CD4-positive, alpha-beta T cell (primary cell): ENCODE results near the gene CDH22. TPM values are rescaled to one million over a fixed set of nuclear protein-coding genes. Genes with fewer than 3 reads are reported as not detected.
A peak's percentile ranks its signal among the peaks of the same experiment; 100 is the strongest.

Experiments used
- ATAC-seq: fragments of 200-7000 bp; cut with Tn5 transposase; one replicate; pipeline ENCODE4 v1.10.0; 2022; ENCODE audit warnings: mild to moderate bottlenecking; ENCODE audit not compliant: poor library complexity
- CTCF ChIA-PET: fragments of 350-600 bp; sonication (Branson Sonifier 250); formaldehyde crosslinking; loops from one replicate; lab custom pipeline; 2021; ENCODE audit warnings: antibody characterized with exemption, inconsistent platforms; lab: Charles Lee
- POLR2A ChIA-PET: fragments of 350-600 bp; sonication (Branson Sonifier 250); formaldehyde crosslinking; loops from one replicate; lab custom pipeline; 2021; ENCODE audit warnings: antibody characterized with exemption, inconsistent platforms; lab: Charles Lee
- DNase-seq, 14 experiments: peaks; one replicate each; pipeline ENCODE4 v3.0.0-alpha.2; 2013 to 2020; ENCODE audit warnings: mixed read lengths in 2 of 14
- H3K27ac ChIP-seq, 2 donors: one replicate each; pipeline versions ENCODE4 v1.5.1 to v1.7.0; 2013; ENCODE audit warnings: low read length in 2 of 2, low read depth in 1 of 2, mild to moderate bottlenecking in 1 of 2
- H3K27me3 ChIP-seq, 2 experiments: 1 replicate in 1 of 2; 2 replicates in 1 of 2; pipeline versions ENCODE4 v1.6.1 to v1.7.0; 2013; ENCODE audit warnings: low read length in 2 of 2, control low read depth in 1 of 2, mild to moderate bottlenecking in 1 of 2, moderate library complexity in 1 of 2; ENCODE audit not compliant: insufficient read depth in 2 of 2, control insufficient read depth in 1 of 2
- H3K36me3 ChIP-seq: one replicate; pipeline ENCODE4 v1.6.1; 2013; ENCODE audit warnings: low read length, control low read depth; ENCODE audit not compliant: insufficient read depth
- H3K4me1 ChIP-seq: one replicate; pipeline ENCODE4 v1.6.1; 2013; ENCODE audit warnings: low read length, control low read depth; ENCODE audit not compliant: insufficient read depth
- H3K4me3 ChIP-seq: one replicate; pipeline ENCODE4 v1.5.1; 2013; ENCODE audit warnings: mild to moderate bottlenecking, low read length, moderate library complexity
- H3K9me3 ChIP-seq, 2 experiments: 1 replicate in 1 of 2; 2 replicates in 1 of 2; pipeline versions ENCODE4 v1.6.1 to v1.7.0; 2013; ENCODE audit warnings: low read length in 2 of 2, mild to moderate bottlenecking in 2 of 2, control low read depth in 1 of 2, moderate library complexity in 1 of 2; ENCODE audit not compliant: control insufficient read depth in 1 of 2, insufficient read depth in 1 of 2
- H3K27ac Mint-ChIP-seq: one replicate; pipeline ENCODE4 v1.8.0; 2020; ENCODE audit warnings: mixed read lengths
- H3K27me3 Mint-ChIP-seq: one replicate; pipeline ENCODE4 v1.8.0; 2021; ENCODE audit warnings: mixed read lengths
- H3K36me3 Mint-ChIP-seq: one replicate; pipeline ENCODE4 v1.8.0; 2021; ENCODE audit warnings: low read depth, mixed read lengths
- H3K4me1 Mint-ChIP-seq: one replicate; pipeline ENCODE4 v1.8.0; 2021; ENCODE audit warnings: low read depth, mixed read lengths
- H3K4me3 Mint-ChIP-seq: one replicate; pipeline ENCODE4 v1.8.0; 2020; ENCODE audit warnings: mild to moderate bottlenecking, mixed read lengths
- H3K9me3 Mint-ChIP-seq: one replicate; pipeline ENCODE4 v1.8.0; 2020; ENCODE audit warnings: mixed read lengths
- intact Hi-C, 2 experiments: fragments of 100-400 bp; cut with DNase I in 1 of 2; cut with micrococcal nuclease in 1 of 2; formaldehyde crosslinking; loops; one replicate each; pipeline versions ENCODE4 v1.15.1 to v1.9.0; 2023 to 2025; cut with DNase I, micrococcal nuclease
- total RNA-seq, 174 experiments: library from RNA in 2 of 174; stranded (reverse) in 2 of 174; gene quantifications; one replicate each; pipeline ENCODE4 v1.2.3 and lab custom pipeline; 2021 to 2026
- TF ChIP-seq, protein P1 (sequence below): fragments of 200-600 bp; IDR thresholded peaks from one replicate; pipeline ENCODE4 v1.8.0; 2022; ENCODE audit warnings: antibody characterized with exemption, mild to moderate bottlenecking

Gene CDH22
- total RNA-seq, 2 experiments from 2014 or later = not detected

DNA sequence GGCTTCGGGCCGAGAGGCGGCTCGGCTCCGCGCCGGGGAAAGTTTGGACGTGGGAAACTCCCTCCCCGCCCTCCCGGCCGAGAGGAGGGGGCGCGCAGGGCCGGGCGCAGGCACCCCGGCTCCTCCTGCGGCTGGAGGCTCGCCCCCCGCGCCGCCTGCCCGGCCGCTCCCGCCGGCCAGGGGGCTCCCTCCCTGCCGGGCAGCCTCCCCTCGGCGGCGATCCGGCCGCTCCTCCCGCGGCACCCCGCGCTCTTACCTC, 370 bp downstream of the CDH22 start:
- peaks cover 28% of the 10 kb centered on the region for H3K4me1 ChIP-seq
- peaks cover 80% of the 10 kb centered on the region for H3K27me3 Mint-ChIP-seq
- H3K27me3 ChIP-seq = peaks cover 49 to 73% of the 10 kb centered on the region in 2 experiments
- no peaks in the 10 kb centered on the region for H3K9me3 Mint-ChIP-seq
- POLR2A ChIA-PET = no interaction called here
- H3K36me3 ChIP-seq = no peaks in the 10 kb centered on the region
- no peaks in the 10 kb centered on the region for H3K36me3 Mint-ChIP-seq
- DNase-seq = peak in 1 of 14 experiments; percentile 37
- no peak overlapping the region for H3K4me3 ChIP-seq
- no peak overlapping the region for H3K27ac ChIP-seq
- H3K27ac Mint-ChIP-seq = no peak overlapping the region
- intact Hi-C loops = loop anchor here (1.0 to 5.0 kb wide), 7 partner anchors 39 to 373 kb away; no protein-coding TSS in a partner anchor
- no peak overlapping the region for H3K4me3 Mint-ChIP-seq
- no peak for ATAC-seq
- TF ChIP-seq, protein P1, sequence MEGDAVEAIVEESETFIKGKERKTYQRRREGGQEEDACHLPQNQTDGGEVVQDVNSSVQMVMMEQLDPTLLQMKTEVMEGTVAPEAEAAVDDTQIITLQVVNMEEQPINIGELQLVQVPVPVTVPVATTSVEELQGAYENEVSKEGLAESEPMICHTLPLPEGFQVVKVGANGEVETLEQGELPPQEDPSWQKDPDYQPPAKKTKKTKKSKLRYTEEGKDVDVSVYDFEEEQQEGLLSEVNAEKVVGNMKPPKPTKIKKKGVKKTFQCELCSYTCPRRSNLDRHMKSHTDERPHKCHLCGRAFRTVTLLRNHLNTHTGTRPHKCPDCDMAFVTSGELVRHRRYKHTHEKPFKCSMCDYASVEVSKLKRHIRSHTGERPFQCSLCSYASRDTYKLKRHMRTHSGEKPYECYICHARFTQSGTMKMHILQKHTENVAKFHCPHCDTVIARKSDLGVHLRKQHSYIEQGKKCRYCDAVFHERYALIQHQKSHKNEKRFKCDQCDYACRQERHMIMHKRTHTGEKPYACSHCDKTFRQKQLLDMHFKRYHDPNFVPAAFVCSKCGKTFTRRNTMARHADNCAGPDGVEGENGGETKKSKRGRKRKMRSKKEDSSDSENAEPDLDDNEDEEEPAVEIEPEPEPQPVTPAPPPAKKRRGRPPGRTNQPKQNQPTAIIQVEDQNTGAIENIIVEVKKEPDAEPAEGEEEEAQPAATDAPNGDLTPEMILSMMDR = no peak
- CTCF ChIA-PET = interaction anchor here (2.0 kb wide), 1 partner anchor 41 kb away, joined by 20 read pairs; no protein-coding TSS in a partner anchor
- H3K9me3 ChIP-seq = no peaks in the 10 kb centered on the region
- H3K4me1 Mint-ChIP-seq = peaks cover 32% of the 10 kb centered on the region

DNA sequence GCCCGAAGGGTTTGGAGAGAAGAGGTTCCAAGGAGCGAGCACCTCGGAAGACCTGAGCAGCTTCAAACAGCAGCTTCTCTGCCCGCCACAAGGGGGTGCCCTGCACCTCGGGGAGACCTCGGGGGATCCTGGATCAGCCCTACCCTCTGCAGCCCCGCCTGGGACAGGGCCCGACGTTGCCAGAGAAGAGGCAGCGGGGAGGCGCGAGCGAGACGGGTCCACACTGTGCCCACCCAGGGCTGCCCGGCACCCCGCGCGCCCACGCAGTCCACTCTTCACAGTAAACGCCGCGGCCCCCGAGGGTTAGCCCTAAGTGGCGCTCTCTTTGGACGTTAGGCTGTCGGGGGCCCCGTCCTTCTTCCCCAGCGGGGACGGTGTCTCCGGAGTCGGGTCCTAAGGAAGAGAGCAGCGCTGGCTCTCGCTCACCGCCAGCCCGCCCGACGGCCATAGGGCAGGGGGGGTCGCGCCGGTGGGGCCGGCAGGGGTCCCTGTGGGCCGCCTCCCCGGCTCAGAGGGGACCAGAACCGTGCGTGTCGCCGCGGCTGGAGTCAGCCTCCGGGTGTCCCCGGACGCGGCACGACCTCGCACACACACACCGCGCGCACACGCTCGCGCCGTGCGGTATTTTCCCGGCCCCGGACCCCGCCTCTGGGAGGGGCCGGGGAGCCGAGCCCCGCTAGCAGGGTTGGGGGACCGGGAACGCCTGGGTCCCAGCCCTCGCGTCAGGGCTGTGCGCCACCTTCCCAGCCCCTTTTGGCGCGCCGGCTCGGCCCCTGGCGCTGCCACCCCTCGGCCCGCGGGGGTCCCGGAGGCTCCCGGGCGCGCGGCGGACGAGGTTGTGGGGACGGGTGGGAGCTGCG, 929 bp downstream of the CDH22 start:
- Mint-ChIP-seq H3K27me3 (peaks cover 83% of the 10 kb centered on the region), H3K4me3 (peak overlapping the region; percentile 65), H3K9me3 (no peaks in the 10 kb centered on the region), H3K36me3 (no peaks in the 10 kb centered on the region), H3K4me1 (peaks cover 31% of the 10 kb centered on the region), H3K27ac (no peak overlapping the region)
- intact Hi-C loops = loop anchor here (1.0 to 5.0 kb wide), 7 partner anchors 40 to 374 kb away; no protein-coding TSS in a partner anchor
- peaks cover 46 to 67% of the 10 kb centered on the region in 2 experiments for H3K27me3 ChIP-seq
- H3K36me3 ChIP-seq = no peaks in the 10 kb centered on the region
- peak overlapping the region; percentile 37 for H3K4me3 ChIP-seq
- H3K4me1 ChIP-seq = peaks cover 22% of the 10 kb centered on the region
- DNase-seq (peak; percentile 56 to 88 (median 68)), ATAC-seq (peak; percentile 84)
- ChIA-PET POLR2A (interaction anchor here (0.9 to 1.0 kb wide), 2 partner anchors 99 to 131 kb away, joined by 3 to 6 read pairs; partner anchors contain the start of gene ELMO2), CTCF (interaction anchor here (0.6 to 2.0 kb wide), 15 partner anchors 8 to 132 kb away, joined by 3 to 20 read pairs (median 4); partner anchors contain the start of gene ELMO2)
- no peaks in the 10 kb centered on the region for H3K9me3 ChIP-seq
- TF ChIP-seq, protein P1 = peak; percentile 77
- H3K27ac ChIP-seq = no peak overlapping the region

DNA sequence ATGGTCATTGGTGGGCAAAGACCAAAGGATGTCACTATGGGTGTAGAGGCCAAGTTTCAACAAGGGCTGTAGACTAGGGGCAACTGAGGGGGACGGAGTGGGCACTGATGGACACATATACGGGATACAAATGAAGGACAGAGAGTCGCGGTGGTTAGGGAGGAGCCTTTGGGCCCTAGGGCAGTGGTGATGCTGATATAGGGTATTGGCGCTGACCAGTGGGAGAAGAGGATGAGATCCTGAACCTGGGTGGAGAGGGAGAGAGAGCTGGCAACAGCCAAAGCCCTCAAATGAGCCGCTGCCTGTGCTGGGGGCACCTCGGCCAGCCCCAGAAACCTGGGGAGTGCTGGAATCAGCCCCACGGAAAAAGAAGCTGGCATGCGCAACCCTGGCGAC, 1.6 kb downstream of the CDH22 start:
- intact Hi-C loops = loop anchor here (1.0 to 5.0 kb wide), 7 partner anchors 41 to 375 kb away; no protein-coding TSS in a partner anchor
- no peaks in the 10 kb centered on the region for H3K36me3 ChIP-seq
- TF ChIP-seq, protein P1 = no peak
- ChIA-PET POLR2A (interaction anchor here (0.9 to 1.0 kb wide), 2 partner anchors 100 to 131 kb away, joined by 3 to 6 read pairs; partner anchors contain the start of gene ELMO2), CTCF (interaction anchor here (0.6 to 2.0 kb wide), 15 partner anchors 9 to 133 kb away, joined by 3 to 20 read pairs (median 4); partner anchors contain the start of gene ELMO2)
- no peaks in the 10 kb centered on the region for H3K9me3 ChIP-seq
- no peak for ATAC-seq
- no peak overlapping the region for H3K27ac Mint-ChIP-seq
- H3K4me3 Mint-ChIP-seq = peak overlapping the region; percentile 81
- peaks cover 25% of the 10 kb centered on the region for H3K4me1 Mint-ChIP-seq
- peaks cover 82% of the 10 kb centered on the region for H3K27me3 Mint-ChIP-seq
- peaks cover 17% of the 10 kb centered on the region for H3K4me1 ChIP-seq
- H3K4me3 ChIP-seq = no peak overlapping the region
- no peaks in the 10 kb centered on the region for H3K9me3 Mint-ChIP-seq
- H3K27me3 ChIP-seq = peaks cover 42 to 61% of the 10 kb centered on the region in 2 experiments
- no peaks in the 10 kb centered on the region for H3K36me3 Mint-ChIP-seq
- no peak overlapping the region for H3K27ac ChIP-seq
- no peak for DNase-seq
